Ishikawa (cell line): ENCODE measurements around the gene CAMK1D.

Experiments
- RAD21 ChIP-seq: IDR thresholded peaks from 2 replicates; pipeline ENCODE4 v1.6.1; 2012; ENCODE audit warnings: low read depth
- TF ChIP-seq, protein P1 (sequence below): IDR thresholded peaks from 2 replicates; pipeline ENCODE4 v1.6.1; 2012; ENCODE audit warnings: low read depth, mild to moderate bottlenecking

DNA sequence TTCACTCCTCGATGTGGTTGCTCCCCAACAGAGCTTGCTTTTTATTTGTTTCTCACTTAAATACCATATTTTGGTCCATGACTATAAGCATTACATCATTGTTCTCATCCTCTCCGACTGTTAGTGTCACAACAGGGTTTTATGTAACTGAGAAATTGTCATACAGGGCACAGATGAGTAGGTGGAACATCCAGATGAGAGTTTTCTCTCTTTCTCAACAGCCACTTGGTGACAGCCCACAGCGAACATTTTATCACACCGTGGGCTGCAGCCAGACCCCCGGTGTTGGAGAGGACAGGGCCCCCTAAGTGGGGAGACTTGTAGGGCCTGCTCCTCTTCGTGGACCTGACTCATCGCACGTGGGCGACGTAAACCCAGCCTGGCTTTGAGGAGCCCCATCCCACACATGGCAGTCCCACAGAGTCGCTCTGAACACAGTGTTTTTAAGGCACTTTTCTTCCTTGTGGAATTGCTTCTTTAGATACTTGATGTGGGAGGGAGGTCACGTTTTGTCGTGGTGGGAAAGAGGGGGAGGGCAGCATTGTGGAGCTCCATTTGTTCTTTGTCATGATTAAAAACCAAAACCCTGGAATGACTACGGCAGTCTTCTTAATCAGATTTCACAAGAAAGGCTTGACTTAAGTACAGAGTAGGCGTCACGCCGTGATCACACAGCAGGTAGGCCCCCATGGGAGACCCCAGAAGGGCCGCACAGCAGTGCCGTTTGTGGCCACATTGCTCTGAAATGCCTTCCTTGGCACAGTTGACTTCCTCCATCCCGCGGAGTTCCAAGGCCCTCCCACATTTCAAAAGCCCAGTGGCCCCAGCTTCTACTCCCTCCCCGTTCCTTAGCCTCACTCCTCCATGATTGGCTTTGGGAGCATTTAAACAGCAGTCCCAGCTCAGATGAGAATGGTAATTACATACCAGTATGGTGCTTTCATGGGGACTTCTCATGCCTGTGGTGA, 431.6 kb downstream of the CAMK1D start:
- no peak for TF ChIP-seq RAD21
- TF ChIP-seq, protein P1, sequence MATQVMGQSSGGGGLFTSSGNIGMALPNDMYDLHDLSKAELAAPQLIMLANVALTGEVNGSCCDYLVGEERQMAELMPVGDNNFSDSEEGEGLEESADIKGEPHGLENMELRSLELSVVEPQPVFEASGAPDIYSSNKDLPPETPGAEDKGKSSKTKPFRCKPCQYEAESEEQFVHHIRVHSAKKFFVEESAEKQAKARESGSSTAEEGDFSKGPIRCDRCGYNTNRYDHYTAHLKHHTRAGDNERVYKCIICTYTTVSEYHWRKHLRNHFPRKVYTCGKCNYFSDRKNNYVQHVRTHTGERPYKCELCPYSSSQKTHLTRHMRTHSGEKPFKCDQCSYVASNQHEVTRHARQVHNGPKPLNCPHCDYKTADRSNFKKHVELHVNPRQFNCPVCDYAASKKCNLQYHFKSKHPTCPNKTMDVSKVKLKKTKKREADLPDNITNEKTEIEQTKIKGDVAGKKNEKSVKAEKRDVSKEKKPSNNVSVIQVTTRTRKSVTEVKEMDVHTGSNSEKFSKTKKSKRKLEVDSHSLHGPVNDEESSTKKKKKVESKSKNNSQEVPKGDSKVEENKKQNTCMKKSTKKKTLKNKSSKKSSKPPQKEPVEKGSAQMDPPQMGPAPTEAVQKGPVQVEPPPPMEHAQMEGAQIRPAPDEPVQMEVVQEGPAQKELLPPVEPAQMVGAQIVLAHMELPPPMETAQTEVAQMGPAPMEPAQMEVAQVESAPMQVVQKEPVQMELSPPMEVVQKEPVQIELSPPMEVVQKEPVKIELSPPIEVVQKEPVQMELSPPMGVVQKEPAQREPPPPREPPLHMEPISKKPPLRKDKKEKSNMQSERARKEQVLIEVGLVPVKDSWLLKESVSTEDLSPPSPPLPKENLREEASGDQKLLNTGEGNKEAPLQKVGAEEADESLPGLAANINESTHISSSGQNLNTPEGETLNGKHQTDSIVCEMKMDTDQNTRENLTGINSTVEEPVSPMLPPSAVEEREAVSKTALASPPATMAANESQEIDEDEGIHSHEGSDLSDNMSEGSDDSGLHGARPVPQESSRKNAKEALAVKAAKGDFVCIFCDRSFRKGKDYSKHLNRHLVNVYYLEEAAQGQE = no peak
